ENCODE data around the gene FAM170B. TPM values are rescaled to one million over a fixed set of nuclear protein-coding genes. Genes with fewer than 3 reads are reported as not detected.

Gene FAM170B
- total RNA-seq, 1 donor: not detected

- H3K4me3 ChIP-seq (ENCODE audit: low read depth, low read length): no peak overlapping the region
- no peak for TF ChIP-seq CTCF (IDR thresholded peaks at IDR 0.05; ENCODE audit: insufficient read depth, low read length)
- no peak for DNase-seq (ENCODE audit: low read depth)
Observed at GRCh38 chr10:49160814-49161213, 27.0 kb upstream of the FAM170B start.

DNA sequence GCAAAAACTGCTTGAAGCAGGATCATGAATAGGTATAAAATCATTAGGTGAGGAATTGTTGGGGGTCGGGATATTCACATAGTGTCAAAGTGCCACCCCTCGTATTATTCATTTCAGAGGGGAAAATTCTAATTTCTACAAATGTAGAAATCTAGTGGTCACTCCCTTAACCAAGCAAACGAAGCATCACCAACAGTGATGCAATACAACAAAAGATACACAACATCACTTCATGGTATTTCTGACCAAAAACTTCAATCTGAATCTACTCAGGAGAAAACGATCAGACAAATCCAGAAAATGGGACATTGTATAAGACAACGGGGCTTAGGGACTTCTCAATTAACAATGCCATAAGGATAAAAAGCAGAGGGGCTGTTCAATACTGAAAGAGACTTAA is 26.3 kb upstream of the FAM170B start:
- no peak overlapping the region for H3K4me3 ChIP-seq (ENCODE audit: low read depth, low read length)
- DNase-seq (ENCODE audit: low read depth): no peak
- no peak for TF ChIP-seq CTCF (IDR thresholded peaks at IDR 0.05; ENCODE audit: insufficient read depth, low read length)

GRCh38 chr10:49158915-49159314 is 25.1 kb upstream of the FAM170B start:
- no peak for TF ChIP-seq CTCF (IDR thresholded peaks at IDR 0.05; ENCODE audit: insufficient read depth, low read length)
- no peak for DNase-seq (ENCODE audit: low read depth)
- no peak overlapping the region for H3K4me3 ChIP-seq (ENCODE audit: low read depth, low read length)

- TF ChIP-seq CTCF (IDR thresholded peaks at IDR 0.05; ENCODE audit: insufficient read depth, low read length): no peak
- H3K4me3 ChIP-seq (ENCODE audit: low read depth, low read length): no peak overlapping the region
- DNase-seq (ENCODE audit: low read depth): no peak
Observed at GRCh38 chr10:49158404-49158803, 24.6 kb upstream of the FAM170B start.

- no peak for TF ChIP-seq CTCF (IDR thresholded peaks at IDR 0.05; ENCODE audit: insufficient read depth, low read length)
- no peak for DNase-seq (ENCODE audit: low read depth)
Observed at GRCh38 chr10:49157229-49157628, 23.4 kb upstream of the FAM170B start.

GRCh38 chr10:49154641-49155040 is 20.8 kb upstream of the FAM170B start:
- DNase-seq (ENCODE audit: low read depth): no peak

More at GRCh38 chr10:49157229-49157628, 23.4 kb upstream of the FAM170B start:
- H3K4me3 ChIP-seq (ENCODE audit: low read depth, low read length): no peak overlapping the region

More at GRCh38 chr10:49154641-49155040, 20.8 kb upstream of the FAM170B start:
- TF ChIP-seq CTCF (IDR thresholded peaks at IDR 0.05; ENCODE audit: insufficient read depth, low read length): no peak
- no peak overlapping the region for H3K4me3 ChIP-seq (ENCODE audit: low read depth, low read length)

Measured in fibroblast of the aortic adventitia (primary cell).